GM06990 (cell line): Measurements from ENCODE around the gene PFDN4.
"Not testable (repeated sequence)": the region's sequence is repeated elsewhere in the genome, so short reads cannot be mapped to it uniquely, and the experiment has no call there.

Experiments
- DNase-seq: peaks from one replicate; pipeline ENCODE4 v3.0.0-alpha.2; 2011; ENCODE audit not compliant: insufficient read length; ENCODE audit errors: extremely low read depth
- H3K27me3 ChIP-seq: replicated peaks from 2 replicates; pipeline ENCODE4 v1.6.0; 2011; ENCODE audit warnings: low read length; ENCODE audit not compliant: control insufficient read depth, insufficient read depth
- H3K36me3 ChIP-seq: 2 replicates; pipeline ENCODE4 v1.5.1; 2011; ENCODE audit warnings: low read length; ENCODE audit not compliant: control insufficient read depth, insufficient read depth
- H3K4me3 ChIP-seq: replicated peaks from 2 replicates; pipeline ENCODE4 v1.5.1; 2011; ENCODE audit warnings: low read depth, mild to moderate bottlenecking, control low read depth, low read length
- TF ChIP-seq, protein P1 (sequence below): IDR thresholded peaks from 2 replicates; pipeline ENCODE4 v1.5.1; 2011; ENCODE audit warnings: low read length, control low read depth, mild to moderate bottlenecking, inconsistent platforms; ENCODE audit not compliant: insufficient read depth, poor library complexity, severe bottlenecking

Gene PFDN4

DNA sequence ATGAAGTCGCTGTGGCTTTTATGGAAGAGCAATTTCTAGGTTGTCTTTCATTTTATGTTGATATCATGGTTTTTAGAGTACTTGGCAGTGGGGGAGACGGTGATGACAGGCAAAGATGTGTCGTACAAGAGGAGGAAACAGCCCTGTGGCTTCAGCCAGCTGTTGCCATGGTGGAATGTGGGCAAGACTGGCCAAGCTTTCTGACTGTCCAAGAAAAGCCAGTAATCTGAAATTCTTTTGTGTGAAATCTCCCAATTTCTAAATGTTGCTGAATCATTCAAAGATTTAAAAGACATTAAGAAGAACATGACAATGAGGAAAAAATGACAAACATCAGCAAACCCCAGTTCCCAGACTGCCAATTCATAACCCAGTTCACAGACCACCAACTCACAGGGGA is 23.1 kb downstream of the PFDN4 start:
- no peaks in the 10 kb centered on the region for H3K27me3 ChIP-seq
- TF ChIP-seq, protein P1, sequence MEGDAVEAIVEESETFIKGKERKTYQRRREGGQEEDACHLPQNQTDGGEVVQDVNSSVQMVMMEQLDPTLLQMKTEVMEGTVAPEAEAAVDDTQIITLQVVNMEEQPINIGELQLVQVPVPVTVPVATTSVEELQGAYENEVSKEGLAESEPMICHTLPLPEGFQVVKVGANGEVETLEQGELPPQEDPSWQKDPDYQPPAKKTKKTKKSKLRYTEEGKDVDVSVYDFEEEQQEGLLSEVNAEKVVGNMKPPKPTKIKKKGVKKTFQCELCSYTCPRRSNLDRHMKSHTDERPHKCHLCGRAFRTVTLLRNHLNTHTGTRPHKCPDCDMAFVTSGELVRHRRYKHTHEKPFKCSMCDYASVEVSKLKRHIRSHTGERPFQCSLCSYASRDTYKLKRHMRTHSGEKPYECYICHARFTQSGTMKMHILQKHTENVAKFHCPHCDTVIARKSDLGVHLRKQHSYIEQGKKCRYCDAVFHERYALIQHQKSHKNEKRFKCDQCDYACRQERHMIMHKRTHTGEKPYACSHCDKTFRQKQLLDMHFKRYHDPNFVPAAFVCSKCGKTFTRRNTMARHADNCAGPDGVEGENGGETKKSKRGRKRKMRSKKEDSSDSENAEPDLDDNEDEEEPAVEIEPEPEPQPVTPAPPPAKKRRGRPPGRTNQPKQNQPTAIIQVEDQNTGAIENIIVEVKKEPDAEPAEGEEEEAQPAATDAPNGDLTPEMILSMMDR: no peak
- no peaks in the 10 kb centered on the region for H3K36me3 ChIP-seq
- DNase-seq: no peak
- H3K4me3 ChIP-seq: no peak overlapping the region

DNA sequence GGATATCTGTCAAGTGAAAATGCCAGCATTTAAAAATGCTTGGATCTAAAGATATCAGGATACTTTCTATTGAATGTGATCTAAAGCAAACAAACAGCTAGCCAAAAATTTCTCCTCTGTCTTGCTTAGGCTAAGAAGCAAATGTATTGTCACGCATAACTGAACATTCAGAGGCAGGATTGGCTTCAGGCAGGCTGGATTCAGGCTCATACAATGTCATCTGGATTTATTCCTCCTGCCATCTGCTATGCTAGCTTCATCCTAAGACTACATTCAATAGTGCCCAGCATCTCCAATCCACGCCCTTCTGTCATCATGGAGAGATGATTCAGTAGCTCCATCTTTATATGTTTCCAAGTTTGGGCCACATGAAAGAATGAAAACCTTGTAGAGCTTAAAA is 27.1 kb downstream of the PFDN4 start:
- no peak overlapping the region for H3K4me3 ChIP-seq
- TF ChIP-seq, protein P1: no peak

DNA sequence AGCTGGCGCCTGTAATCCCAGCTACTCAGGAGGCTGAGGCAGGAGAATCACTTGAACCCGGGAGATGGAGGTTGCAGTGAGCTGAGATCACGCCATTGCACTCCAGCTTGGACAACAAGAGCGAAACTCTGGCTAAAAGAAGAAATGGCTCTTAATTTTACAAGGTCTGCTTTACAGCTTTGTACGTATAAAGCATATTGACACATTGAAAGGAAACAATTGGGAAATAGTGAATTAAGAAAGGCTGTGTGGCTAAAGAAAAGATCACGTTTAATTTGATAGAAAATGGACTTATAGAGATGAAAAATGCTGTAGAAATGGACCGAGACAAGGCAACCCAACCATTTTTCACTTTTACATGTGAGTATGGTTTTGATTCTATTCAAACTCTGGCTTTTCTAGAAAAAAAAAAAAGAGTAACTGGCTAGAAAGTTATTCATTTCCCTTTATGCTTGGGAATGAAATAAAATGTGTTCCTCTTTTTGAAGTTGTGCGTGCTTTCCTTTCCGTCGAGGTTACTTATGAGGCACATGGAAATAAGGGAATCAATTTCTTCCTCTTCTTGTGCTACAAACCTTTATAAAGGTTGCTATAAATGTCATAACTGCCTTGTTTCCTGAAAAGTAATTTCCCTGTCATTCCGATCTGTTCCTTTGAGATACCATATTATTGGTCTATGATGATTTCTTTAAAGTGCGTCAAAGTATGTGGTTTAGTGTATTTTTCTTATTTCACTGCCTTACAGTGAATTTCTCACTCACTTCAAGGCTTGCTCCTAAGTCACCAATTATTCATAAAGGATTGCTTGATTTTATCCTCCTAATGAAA is 29.4 kb downstream of the PFDN4 start:
- TF ChIP-seq, protein P1: no peak
- Histone ChIP-seq H3K4me3 (no peak overlapping the region), H3K36me3 (no peaks in the 10 kb centered on the region), H3K27me3 (no peaks in the 10 kb centered on the region)
- DNase-seq: no peak

More for the DNA sequence above, 27.1 kb downstream of the PFDN4 start:
- no peak for DNase-seq
- H3K27me3 ChIP-seq: no peaks in the 10 kb centered on the region
- no peaks in the 10 kb centered on the region for H3K36me3 ChIP-seq

DNA sequence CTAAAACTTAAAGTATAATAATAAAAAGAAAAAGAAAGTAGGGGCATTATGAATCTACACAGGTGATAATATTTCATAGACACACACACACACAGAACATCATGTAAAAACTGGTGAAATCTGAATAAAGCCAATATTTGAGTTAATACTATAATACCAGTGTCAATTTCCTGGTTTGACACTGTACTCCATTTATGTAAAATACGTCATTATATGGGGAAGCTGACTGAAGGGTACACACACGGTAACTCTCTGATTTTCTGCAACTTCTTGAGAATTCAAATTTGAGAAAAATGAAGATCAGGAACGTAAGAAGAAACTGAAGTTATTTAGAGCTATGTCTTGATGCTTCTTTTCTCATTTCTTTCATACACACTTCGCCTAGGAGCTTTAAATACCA is 36.2 kb downstream of the PFDN4 start:
- Histone ChIP-seq H3K36me3 (no peaks in the 10 kb centered on the region), H3K27me3 (no peaks in the 10 kb centered on the region), H3K4me3 (no peak overlapping the region)
- no peak for DNase-seq
- TF ChIP-seq, protein P1: no peak

DNA sequence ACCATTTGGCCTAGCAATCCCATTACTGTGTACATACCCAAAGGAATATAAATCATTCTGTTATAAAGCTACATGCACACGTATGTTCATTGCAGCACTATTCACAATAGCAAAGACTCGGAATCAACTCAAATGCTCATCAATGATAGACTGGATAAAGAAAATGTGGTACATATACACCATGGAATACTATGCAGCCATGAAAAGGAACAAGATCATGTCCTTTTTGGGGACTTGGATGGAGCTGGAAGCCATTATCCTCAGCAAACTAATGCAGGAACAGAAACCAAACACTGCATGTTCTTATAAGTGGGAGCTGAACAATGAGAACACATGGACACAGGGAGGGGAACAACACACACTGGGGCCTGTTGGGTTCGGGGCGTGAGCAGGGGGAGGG is 40.8 kb downstream of the PFDN4 start:
- not testable (repeated sequence) for H3K36me3 ChIP-seq, DNase-seq, H3K27me3 ChIP-seq, H3K4me3 ChIP-seq

DNA sequence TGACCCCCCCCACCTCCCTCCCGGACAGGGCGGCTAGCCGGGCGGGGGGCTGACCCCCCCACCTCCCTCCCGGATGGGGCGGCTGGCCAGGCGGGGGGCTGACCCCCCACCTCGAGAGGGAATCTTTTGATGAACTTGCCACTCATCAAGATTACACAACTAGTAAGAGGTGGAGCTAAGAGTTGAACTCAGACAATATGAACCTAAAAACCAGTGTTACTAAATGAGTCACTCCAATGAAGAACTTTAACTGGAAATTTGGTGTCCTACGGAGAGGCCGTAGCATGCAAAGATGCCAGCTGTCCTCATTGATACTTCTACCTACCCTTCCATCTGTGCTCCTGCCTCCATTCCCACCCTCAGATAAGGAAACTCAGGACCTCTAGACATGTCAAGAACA is 42.8 kb downstream of the PFDN4 start:
- no peaks in the 10 kb centered on the region for H3K36me3 ChIP-seq
- H3K4me3 ChIP-seq: no peak overlapping the region
- TF ChIP-seq, protein P1: no peak
- H3K27me3 ChIP-seq: no peaks in the 10 kb centered on the region
- no peak for DNase-seq
